Activated CD4-positive, alpha-beta T cell treated with anti-CD3 and anti-CD28 coated beads for 48 hours (primary cell): ENCODE measurements around the gene GOLGA6L10.
A peak's percentile ranks its signal among the peaks of the same experiment; 100 is the strongest.
"Not testable (repeated sequence)": the region's sequence is repeated elsewhere in the genome, so short reads cannot be mapped to it uniquely, and the experiment has no call there.

ENCODE experiments used
- DNase-seq: peaks from one replicate; pipeline ENCODE4 v3.0.0-alpha.2; 2020

The GOLGA6L10 gene

DNA sequence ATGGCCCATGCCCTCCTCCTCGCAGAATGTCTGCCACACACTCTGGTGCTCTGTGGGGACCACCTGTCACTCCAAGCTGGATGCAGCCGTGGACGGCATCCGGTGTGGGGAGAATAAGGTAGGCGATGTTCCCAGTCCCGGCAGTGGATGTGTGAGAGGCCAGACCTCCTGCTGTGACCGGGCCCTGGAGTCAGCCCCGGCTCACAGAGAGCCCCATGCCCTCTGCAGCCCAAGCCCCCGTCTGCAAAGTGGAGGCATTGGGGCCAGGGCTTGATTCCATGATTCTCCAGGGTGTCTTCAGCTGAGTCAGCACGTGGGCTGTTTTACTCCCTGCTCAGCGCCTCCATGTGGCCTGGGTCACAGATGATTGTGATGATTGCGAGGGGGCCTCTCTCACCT, 32.2 kb downstream of the GOLGA6L10 start:
- no peak for DNase-seq

DNA sequence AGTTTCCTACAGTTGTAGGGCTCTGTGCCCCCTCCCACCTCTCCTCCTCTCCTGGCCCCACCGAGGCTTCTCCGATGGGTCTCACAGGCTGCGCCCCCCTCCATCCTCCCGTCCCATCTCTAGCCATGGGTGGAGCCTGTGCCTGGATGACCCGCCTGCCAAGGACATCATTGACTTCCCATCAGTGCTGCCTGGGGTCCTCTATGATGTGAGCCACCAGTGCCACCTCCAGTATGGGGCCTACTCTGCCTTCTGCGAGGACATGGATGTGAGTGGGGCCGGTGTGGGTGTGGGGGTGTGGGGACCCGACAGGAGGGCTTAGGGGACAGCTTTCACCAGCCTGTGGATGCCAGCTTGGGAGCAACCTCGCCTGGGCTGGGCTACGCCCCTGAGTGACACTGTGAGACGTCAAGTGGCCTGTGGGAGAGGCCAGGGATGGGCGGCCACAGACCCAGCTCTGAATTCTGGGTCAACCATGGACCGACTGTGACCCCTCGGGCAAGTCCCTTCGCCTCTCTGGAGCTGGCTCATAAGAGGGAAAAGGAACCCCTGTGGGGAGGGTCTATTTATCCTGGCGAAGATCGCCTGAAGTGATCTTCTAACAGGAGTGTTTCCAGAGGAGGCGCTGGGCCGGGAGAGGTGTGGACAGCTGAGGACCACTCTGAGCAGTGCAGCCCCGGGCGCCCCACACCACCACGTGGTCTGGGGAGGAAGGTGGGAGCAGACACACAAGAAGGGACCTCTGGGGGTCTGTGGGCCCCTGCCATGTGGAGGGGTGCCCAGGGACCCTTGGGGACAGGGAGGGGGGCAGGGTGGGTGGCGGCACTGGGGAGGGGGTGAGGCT, 32.8 kb downstream of the GOLGA6L10 start:
- not testable (repeated sequence) for DNase-seq

DNA sequence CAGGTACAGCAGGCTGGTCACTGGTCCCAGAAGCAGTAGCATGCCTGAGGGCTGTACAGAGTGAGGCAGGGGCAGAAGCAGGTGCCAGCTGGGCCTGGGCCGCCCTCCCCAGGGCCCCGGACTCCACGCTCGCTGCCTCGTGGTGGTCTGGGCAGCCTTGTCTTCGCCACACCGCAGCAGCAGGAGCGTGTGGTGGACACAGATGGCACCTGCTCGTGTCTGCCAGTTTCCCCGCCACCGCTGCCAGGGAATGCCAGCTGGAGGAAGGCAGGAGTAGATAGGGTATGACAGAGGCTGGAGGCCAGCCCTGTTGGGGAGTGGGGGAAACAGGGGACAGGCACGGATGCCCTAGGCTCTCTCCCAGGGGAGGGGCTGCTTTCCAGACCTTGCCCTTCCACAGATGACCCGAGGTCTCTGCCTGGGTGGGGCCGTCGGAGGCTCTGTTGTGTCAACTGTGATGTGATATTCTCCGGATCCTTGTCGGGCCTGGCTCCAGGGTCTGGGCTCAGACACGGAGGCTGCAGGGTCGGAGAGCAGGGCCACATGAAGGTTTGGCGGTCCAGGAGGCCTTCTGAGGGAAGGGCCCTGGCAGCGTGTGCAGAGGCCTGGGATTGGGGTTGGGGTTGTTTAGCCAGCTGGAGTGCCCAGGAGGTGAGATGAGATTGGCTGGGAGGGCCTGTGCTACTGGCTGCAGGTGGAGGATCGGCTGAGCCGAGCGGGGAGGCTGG, 33.6 kb downstream of the GOLGA6L10 start:
- no peak for DNase-seq

DNA sequence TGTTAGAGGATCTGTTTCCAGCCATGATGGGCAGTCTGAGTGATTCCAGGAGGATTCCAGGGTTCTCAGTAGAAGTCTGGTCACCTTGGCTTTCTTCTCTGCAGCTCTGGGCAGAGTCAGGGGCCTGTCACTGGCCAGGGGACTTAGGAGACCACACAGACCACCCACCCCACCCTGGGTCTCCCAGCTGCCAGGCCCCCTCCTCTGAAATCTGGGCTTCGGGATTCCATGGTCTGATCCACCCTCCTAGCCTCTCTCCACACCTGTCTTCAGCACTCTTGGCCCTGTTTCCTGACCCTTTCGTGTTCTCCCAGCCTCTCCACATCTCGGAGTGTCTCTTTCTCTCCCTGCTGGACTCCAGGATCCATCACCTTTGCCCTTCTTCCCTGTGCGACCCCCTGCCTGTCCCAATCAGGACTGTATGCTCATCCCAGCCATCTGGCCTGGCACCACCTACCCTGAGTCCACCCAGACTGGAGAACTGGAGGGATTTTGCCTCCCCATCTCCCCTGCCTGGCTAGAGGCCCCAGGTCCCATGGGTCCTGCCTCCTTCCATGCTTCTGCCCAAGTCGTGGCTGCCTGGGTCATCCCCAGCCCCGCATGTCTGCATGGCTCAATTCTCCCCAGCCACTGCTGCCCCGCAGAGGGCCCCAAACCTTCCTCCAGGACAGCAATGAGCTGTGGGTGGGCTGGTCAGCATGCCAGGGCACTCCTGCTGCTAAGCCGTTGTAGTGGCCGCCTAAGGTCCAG, 34.3 kb downstream of the GOLGA6L10 start:
- DNase-seq: no peak

DNA sequence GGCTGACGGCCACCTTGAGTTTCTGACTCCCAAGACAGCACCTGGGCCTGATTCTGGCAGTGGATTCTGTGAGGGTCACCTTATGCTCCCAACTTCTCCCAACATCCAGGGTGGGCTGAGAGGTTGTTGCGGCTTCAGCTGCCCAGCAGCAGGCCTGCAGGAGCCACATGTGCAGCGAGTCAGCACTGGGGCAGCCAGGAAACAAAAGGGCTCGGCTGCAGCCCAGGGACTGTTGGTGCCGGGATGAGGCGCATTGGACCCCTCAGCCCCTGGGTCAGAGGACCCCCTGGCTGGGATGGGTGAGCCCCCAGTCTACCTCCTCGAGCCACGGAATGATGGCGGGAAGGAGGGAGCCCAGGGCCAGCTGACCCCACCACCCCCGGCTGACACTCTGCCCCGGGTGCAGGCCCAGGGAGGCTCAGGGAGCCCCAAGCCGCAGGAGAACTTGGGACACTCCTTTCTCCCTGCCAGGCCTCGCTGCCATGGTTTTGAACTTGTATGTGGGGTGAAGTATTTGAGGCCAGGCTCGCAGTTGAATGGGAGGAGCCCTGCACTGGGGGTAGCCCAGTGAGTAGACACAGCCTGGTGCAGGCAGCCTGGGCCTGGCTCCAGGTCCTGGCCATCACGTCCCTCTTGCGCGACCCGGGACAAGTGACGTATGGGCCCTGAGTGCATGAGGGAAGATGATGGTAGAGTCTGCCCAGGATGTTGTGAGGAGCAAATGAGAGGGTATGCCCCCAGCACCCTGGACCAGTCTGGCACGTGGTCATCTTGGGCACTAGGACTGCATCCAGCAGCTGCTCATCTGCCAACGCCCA, 35.1 kb downstream of the GOLGA6L10 start:
- DNase-seq: not testable (repeated sequence)

DNA sequence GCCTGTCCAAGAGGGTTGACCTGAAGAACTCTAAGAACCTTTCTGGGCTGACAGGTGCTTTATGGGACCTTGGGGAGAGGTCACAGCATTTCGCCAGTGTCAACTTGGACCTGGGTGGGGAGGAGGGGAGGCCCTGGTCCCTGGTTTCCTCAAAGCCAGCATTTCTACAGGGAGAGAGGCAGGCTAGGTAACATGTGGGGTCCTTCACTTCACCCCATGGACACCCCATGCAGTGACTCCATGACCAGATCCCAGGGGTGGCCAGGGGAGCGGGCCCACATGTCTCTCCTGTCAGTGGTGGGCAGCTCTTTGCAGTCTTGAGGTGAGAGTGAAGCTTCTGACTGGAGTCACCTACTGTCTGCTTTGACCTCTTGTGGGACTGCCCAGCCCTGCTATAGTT, 35.8 kb downstream of the GOLGA6L10 start:
- no peak for DNase-seq

DNA sequence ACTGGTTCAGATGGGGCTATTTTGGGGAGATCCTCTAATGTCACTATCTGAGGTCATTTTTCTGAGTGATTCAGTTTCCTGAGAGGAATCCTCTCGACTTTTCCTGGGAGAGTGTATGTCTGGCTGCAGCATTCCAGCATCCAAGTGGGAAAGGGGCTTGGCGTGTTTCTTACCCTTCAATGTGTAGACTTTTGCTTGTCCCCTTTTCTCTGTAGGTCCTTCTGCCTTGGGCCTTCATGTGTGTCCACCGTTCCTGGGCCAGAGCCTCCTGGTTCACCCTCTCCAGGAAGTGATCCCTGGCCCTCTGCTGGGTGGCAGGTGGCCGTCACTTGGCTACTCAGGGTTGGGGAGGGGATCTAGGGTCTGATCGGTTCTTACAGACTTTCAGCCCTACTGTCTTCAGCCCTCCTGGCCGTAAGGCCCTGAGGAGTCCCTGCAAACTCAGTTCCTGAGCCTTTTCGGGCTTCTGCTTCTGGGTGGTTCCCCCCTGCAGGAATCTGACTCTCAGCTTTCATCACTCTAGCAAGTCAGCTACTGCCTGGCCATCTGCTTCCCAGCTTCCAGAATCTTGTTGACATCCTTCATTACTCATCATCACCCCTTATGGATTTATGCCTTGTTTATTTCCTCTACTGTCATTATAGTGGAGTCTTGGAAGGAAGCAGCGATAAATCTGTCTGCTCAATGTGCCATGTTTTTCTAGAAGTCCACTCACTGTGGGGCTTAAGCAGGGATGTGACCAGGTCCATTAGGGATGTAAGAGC, 36.5 kb downstream of the GOLGA6L10 start:
- no peak for DNase-seq

DNA sequence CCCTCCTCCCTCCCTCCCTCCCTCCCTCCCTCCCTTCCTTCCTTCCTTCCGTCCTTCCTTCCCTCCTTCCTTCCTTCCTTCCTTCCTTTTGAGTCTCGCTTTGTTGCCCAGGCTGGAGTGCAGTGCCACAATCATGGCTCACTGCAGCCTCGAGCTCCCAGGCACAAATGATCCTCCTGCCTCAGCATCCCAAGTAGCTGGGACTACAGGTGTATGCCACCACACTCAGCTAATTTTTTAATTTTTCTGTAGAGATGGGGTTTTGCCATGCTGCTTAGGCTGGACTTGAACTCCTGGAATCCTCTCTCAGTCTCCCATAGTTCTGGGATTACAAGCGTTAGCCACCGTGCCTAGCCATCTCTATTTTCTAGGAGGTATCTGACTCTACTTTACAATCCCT, 38.0 kb downstream of the GOLGA6L10 start:
- not testable (repeated sequence) for DNase-seq

DNA sequence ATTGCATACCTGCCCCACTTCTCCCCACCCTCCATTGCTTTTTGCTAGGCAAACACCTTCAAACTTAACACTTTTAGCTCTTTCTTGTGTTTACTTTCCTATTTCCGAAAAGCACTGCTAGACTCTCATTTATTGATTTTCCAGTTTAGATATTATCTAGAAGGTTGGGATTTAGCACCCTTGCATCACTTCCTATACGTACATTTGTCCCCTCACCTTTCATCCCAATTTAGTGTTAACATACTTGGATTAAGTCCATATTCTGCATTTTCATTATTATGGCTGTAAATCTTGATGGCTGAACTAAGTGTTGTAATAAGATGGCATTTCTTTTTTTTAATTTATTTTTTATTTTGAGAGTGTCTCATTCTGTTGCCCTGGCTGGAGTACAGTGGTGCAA, 39.5 kb downstream of the GOLGA6L10 start:
- DNase-seq: no peak

DNA sequence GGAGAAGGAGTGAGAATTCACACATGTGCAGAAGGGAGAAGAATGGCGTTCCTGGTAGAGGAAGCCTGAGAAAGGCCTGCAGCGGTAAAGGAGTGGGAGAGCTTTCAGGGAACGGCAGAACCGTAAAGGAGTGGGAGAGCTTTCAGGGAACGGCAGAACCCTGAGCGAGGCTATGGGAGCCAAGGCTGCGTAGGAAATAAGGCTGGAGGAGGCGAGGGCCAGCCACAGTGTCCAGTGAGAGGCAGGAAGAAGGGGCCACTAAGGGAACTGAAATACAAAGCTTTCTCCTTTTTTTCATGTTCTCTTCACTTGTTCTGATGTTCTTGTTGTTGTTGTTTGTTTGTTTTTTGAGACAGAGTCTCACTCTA, 41.6 kb downstream of the GOLGA6L10 start:
- no peak for DNase-seq

DNA sequence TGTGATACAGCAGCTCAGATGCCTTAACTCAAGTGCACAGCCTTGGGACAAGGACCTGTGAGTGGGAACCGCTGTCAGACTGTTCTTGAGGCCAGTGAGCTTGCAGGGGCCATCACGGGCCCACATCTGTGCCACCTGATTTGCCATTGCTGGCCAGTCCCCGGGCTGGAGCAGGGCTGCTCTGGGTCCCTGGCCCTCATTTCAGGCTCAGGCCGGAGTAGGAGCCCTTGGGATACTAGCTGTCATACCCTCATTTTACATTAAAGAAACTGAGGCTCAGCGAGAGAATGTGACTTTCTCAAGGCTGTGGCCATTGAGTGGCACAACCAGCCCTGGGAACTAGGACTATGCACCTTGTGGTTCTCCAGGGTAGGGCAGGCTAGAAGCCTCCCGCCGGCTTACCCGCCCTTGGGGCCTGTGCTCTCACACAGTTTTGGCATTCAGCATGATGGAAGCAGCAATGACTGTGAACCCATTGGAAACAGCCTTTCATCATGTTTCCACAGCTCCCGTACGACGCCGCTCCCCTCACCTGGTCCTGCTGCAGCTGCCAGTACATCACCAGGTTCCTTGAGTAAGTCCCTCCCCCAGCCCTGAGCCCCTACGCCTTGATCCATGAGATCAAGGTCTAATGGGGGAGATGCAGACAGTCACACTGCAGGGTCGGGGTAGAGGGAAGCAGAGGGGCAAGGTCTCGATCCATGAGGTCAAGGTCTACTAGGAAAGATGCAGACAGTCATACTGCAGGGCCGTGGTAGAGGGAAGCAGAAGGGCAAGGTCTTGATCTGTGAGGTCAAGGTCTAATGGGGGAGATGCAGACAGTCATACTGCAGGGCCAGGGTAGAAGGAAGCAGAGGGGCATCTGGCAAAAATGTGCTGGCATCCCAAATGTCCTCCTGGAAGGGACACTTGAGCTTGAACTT, 42.2 kb downstream of the GOLGA6L10 start:
- no peak for DNase-seq

DNA sequence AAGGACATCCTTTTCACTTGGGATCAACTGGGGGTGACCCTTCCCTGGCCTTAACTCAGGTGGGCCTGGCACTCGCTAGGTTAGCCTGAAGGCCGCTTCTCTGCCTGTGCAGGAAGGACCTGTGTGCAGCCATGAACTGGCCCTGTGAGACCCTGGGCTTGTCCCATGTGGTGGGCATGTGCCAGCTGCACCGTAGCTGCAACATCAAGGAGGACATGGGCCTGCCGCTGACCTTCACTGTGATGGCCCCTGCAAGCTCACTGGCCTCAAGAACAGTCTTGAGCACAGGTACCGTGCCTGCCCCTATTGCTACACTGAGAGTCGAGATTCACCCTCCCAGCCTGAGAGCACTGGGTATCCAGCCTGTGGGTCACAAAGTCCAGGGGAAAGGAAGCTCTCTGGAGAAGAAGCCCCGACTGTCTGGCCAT, 43.6 kb downstream of the GOLGA6L10 start:
- DNase-seq: no peak

DNA sequence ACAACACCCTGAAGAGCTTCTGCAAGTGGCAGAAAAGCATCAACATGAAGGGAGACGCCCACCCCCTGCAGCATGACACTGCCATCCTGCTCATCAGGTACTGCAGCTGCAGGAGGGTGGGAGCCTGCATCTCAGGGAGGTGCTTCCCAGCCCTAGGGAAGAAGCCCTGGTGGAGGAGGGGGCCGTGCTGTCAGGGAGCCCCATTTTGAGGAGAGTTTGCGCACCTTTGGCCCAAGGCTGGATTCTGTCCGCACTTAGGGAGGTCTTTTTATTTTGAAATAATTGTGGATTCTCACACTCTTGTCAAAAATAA, 44.5 kb downstream of the GOLGA6L10 start:
- no peak for DNase-seq

DNA sequence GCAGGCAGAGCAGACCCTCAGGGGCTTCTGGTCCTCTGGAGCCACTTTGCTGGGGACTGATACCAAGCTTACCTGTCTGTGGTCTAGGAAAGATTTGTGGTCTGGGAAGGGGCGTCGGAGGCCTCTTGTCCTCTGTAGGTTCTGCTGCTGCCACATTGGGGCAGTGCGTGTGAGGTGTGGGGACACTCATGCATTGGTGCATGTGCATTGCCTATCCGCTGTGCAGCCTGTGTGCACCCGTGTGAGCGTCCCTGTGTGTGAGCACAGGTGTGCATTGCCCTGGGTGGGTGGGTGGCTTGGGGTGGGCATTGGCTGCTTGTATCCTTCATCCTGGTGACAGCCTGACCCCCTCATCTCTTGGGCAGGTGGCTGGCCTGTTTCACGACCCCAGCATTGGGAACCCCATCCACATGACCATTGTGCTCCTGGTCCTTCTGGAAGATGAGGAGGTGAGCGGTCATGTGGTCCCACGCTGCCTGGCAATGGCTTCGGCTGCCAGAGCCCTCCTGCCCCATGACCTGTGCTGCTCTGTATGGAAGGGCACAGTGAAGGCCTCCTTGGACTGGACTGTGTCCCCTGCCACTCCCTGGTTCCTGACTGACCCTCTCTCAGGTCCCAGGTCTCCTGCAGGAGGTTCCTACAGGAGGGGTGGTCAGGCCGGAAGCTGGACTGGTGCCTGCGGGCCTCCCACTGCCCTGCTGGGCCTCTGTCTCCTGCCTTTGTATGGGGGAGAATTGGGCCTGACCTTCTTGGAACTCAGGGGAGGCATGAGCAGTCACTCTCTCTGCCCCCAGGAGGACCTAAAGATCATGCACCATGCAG, 45.1 kb downstream of the GOLGA6L10 start:
- DNase-seq: no peak

DNA sequence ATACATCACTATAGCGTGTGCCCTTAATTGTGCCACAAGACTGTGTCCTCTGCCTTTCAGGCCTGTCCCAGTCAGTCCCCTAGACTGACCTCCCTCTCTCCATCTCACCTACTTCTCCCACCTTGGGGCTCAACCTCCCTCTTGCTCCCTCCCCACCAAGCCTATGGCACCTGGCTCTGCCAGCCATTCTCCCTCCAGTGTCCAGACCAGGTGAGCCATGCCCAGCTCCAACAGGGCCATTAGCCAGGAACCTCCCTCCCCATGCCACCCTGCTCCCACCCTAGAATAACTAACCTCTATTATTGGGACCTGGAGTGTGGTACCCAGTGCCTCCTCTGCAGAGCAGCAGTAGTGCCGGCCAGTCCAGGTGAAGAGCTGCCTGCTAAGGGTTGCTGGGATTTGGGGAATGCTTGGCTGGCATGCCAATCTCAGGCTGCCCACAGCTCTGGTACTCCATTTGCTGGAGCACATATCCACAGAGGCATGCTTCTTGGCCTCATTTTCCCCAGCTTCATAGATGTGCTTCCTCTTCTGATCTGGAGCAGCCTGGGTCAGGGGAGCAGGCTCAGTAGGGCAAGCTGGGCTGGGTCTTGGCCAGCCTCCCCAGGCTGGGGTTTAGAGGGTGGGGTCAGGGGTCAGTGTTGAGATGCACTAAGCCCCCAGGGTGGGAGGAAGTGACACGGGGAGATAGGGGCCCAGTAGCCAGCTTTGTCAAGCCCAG, 47.8 kb downstream of the GOLGA6L10 start:
- no peak for DNase-seq

DNA sequence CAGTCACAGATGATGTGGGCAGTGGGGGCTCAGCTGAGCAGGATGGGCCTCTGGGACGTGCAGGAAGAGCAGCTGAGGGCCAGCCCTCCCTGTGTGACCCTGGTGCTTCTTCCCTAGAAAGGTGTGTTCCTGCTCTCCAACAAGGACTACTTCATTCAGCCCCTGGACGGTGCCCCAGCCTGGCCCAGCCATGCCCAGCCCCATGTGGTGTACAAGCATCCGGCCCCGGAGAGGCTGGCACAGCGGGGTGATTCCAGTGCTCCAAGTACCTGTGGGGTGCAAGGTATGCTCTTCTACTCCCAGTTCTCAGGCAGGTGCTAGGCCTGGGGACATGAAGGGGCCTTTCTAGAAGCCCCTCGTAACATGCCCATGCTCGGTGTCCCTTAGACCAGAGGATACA, 48.4 kb downstream of the GOLGA6L10 start:
- no peak for DNase-seq

DNA sequence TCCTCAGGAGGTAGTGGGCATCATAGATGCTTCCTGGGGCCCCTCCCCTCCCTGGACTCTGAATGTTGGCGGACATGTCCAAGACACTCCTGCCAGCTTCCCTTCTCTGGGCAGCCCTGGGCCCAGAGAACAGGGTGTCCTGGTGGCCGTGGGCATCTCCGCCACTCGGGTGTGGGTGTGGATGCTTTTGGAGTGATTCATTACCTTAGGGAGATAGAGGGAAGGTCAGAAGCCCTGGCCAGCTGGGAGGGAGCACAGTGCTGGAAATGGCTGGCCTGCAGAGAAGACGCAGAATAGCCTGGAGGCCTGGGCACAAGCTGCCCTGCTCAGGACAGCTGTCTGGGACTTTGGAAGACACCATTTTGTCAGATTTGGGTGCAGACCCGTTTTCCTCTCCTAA, 48.9 kb downstream of the GOLGA6L10 start:
- not testable (repeated sequence) for DNase-seq

DNA sequence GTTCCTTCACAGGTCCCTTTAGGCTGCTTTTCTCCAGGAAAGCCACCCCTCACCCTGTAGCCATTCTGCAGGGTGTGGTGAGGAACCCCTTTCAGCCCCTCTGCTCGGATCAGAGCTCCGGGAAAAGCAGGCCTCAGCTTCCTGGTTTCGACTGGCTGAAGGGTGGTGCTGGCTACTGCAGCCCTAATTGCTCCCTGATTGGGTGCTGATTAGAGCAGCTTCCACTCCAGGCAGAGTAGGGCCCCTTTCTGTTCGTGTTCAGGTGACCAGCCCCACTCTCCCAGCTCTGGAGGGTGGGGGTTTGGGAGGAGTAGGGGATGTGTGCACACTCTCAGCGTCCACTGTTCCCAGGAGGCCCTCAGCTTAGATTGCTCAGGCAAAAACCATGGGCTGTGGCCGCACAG, 49.8 kb downstream of the GOLGA6L10 start:
- DNase-seq: not testable (repeated sequence)

DNA sequence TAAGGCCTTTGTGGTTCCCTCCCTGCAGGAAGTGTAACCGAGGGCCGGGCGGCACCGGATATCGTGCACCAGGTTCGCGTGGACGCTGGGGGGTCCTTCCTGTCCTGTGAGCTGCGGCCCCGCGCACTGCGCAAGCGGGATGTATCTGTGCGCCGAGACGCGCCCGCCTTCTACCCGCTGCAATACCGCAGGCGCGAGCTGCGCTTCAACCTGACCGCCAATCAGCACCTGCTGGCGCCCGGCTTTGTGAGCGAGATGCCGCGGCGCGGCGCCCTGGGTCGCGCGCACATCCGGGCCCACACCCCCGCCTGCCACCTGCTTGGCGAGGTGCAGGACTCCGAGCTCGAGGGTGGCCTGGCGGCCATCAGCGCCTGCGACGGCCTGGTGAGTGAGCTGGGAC, 50.8 kb downstream of the GOLGA6L10 start:
- DNase-seq: peak; percentile 69
